ENCODE measurements around the gene ADGRB3. TPM values are rescaled to one million over a fixed set of nuclear protein-coding genes. Genes with fewer than 3 reads are reported as not detected.

ADGRB3 gene
- polyA plus RNA-seq (2012; rRNA removed), result 0.12 and 0.18 TPM in 2 replicates
- polyA plus RNA-seq (2012; cell fraction: cytosol; rRNA removed), result 0.39 and 0.50 TPM in 2 replicates
- polyA plus RNA-seq (2012; cell fraction: nucleus; rRNA removed), result 0.14 and 0.30 TPM in 2 replicates

DNA sequence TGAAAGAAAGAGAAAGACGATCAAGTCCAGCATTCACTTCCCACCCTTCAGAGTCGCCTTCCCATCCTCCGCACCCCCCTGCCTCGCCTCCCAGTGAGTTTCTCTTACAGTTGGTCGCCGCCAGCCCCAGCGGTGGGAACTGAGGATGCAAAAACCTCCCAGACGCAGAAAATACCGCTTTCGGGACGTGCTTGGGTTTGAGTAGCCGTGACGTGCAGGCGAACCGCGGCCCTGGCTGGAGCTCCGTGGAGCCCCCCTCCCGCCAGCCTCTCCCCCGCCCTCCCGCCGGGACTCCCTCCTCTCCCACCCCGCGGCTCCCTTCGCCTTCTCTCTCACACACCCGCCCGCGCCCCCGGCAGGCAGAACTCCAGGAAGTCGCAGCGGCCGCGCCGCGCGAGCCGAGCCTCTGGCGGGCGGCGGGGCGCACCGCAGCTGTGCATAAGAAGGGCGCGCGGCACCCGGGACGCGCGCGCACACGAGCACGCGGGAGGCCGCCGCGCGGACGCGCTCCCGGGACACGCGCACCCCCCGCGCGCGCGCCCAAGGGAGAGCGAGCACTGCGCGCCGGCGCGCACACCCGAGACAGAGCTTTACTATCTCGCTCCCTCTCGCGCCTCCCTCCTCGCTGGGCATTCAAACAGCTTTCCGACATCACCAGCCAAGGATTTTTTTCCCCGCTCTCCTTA, at the start of gene ADGRB3:
ADGRB3 (plus strand) TSS at position 557 of the 686 bp plus-strand sequence. CDS start 3,394 bp downstream, outside the sequence.
- Histone ChIP-seq H3K9ac (no peak within 1 kb of the TSS; the same call in 1 of the 2 replicates), H4K20me1 (ENCODE audit: insufficient read depth) (no peaks in the 10 kb centered on the region), H3K4me3 (ENCODE audit: low read depth in 2 of 2, low read length in 1 of 2) (peak within 1 kb of the TSS; percentile 64 to 70), H3K27me3 (ENCODE audit: insufficient read depth) (peaks cover 5% of the 10 kb centered on the region; the same call in 1 of the 2 replicates), H3K4me1 (ENCODE audit: control insufficient read depth in 1 of 2, insufficient read depth in 2 of 2, low read depth in 1 of 2, low read length in 1 of 2) (peaks cover 0 to 12% of the 10 kb centered on the region in 2 experiments; a peak in 2 of 4 replicates), H3K4me2 (peak within 1 kb of the TSS; percentile 88), H3K9me3 (no peaks in the 10 kb centered on the region), H3K36me3 (replicated peaks in 1 of 2; ENCODE audit: control insufficient read depth in 1 of 2, insufficient read depth in 2 of 2, low read length in 1 of 2) (no peaks in the 10 kb centered on the region), H3K27ac (ENCODE audit: low read depth in 2 of 2, low read length in 1 of 2) (peak within 1 kb of the TSS in 1 of 2 experiments; percentile 97; a peak in 2 of 4 replicates), H2AFZ (ENCODE audit: low read depth) (peak within 1 kb of the TSS; percentile 86), H3F3A (replicated peaks; ENCODE audit: insufficient read depth) (peaks cover 4% of the 10 kb centered on the region), H3K9me2 (no peaks in the 10 kb centered on the region), H3K79me2 (ENCODE audit: insufficient read depth) (no peaks in the 10 kb centered on the region)
- TF ChIP-seq GATA2 (CRISPR knock-in tag; IDR thresholded peaks at IDR 0.05) (no peak), CHD2 (IDR thresholded peaks at IDR 0.05; ENCODE audit: low read length, partially characterized antibody) (peak; percentile 29), TCF12 (IDR thresholded peaks at IDR 0.05) (no peak), POLR2AphosphoS5 (IDR thresholded peaks at IDR 0.05; ENCODE audit: low read depth, low read length) (no peak), GABPA (IDR thresholded peaks at IDR 0.05; ENCODE audit: low read depth) (no peak), NRF1 (IDR thresholded peaks at IDR 0.05; ENCODE audit: low read depth, low read length) (peak; percentile 52), EZH2phosphoT487 (IDR thresholded peaks at IDR 0.05; ENCODE audit: borderline replicate concordance, low read depth) (no peak), MXI1 (IDR thresholded peaks at IDR 0.05; ENCODE audit: low read depth, low read length) (no peak; the same call in 1 of the 2 replicates), YY1 (IDR thresholded peaks at IDR 0.05; ENCODE audit: low read depth) (no peak), RAD21 (IDR thresholded peaks at IDR 0.05; ENCODE audit: low read length) (peak; percentile 23; the same call in 1 of the 2 replicates), RXRA (IDR thresholded peaks at IDR 0.05; ENCODE audit: borderline replicate concordance, low read depth) (no peak)
- TF ChIP-seq, protein P1, sequence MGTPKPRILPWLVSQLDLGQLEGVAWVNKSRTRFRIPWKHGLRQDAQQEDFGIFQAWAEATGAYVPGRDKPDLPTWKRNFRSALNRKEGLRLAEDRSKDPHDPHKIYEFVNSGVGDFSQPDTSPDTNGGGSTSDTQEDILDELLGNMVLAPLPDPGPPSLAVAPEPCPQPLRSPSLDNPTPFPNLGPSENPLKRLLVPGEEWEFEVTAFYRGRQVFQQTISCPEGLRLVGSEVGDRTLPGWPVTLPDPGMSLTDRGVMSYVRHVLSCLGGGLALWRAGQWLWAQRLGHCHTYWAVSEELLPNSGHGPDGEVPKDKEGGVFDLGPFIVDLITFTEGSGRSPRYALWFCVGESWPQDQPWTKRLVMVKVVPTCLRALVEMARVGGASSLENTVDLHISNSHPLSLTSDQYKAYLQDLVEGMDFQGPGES (IDR thresholded peaks at IDR 0.05; ENCODE audit: low read depth, low read length), result no peak
- TF ChIP-seq, protein P2, sequence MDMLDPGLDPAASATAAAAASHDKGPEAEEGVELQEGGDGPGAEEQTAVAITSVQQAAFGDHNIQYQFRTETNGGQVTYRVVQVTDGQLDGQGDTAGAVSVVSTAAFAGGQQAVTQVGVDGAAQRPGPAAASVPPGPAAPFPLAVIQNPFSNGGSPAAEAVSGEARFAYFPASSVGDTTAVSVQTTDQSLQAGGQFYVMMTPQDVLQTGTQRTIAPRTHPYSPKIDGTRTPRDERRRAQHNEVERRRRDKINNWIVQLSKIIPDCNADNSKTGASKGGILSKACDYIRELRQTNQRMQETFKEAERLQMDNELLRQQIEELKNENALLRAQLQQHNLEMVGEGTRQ (IDR thresholded peaks at IDR 0.05; ENCODE audit: borderline replicate concordance, low read depth, low read length), result no peak
- TF ChIP-seq, protein P3, sequence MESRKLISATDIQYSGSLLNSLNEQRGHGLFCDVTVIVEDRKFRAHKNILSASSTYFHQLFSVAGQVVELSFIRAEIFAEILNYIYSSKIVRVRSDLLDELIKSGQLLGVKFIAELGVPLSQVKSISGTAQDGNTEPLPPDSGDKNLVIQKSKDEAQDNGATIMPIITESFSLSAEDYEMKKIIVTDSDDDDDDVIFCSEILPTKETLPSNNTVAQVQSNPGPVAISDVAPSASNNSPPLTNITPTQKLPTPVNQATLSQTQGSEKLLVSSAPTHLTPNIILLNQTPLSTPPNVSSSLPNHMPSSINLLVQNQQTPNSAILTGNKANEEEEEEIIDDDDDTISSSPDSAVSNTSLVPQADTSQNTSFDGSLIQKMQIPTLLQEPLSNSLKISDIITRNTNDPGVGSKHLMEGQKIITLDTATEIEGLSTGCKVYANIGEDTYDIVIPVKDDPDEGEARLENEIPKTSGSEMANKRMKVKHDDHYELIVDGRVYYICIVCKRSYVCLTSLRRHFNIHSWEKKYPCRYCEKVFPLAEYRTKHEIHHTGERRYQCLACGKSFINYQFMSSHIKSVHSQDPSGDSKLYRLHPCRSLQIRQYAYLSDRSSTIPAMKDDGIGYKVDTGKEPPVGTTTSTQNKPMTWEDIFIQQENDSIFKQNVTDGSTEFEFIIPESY (IDR thresholded peaks at IDR 0.05; ENCODE audit: borderline replicate concordance, low read depth), result no peak
- WGBS (ENCODE audit: low lambda C conversion rate), result 0% methylated on average over 16 of the region's 79 CpGs
- POLR2A ChIA-PET, result interaction anchor here (0.6 to 1.8 kb wide), 9 partner anchors 11 to 1028 kb away, joined by 3 to 7 read pairs (median 3); no protein-coding TSS in a partner anchor
- DNase-seq, result peak; percentile 93
- CTCF ChIA-PET, result interaction anchor here (0.7 to 10.2 kb wide), 16 partner anchors 9 to 1972 kb away, joined by 3 to 153 read pairs (median 5); no protein-coding TSS in a partner anchor
